Measurements from ENCODE around the gene DDX46.

DNA sequence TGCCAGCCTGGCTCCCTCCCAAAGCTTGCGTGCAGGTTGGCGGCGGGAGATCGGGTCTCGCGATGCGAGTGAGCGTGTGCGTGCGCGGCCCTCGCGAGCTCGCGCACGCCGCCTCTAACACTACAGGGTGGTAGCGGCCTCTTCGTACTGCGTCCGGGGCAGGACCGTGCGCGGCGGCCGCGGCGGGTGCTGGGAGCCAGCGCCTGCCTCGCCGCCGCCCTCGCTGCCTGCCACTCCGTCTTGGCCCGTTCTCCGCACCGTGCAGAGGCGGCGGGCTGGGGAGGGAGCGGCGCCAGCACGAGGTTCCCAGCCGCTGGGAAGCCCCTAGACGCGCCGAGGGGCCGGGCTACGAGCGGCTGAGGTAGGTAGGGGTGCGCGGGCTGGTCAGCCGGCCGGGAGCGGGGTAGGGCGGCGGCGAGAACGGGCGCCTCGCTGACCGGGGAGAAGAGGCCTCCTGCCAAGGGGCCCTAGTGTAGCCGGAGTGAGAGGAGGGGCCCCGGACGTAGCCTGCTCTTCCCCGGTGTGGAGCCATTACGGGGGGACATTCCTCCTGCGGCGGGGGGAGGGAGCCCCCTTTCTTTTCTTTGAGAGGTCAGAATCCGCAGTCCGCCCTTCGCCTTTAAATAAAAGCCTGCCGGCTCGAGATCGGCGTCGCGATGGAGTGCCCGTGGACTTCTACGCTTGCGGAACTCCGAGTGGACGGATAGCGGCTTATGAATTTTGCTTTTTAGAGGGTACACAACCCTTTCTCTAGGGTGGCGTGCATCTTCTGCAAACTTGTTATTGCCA, 87.5 kb downstream of the DDX46 start, which contains the start of gene C5orf24:
- TF ChIP-seq, protein P1, sequence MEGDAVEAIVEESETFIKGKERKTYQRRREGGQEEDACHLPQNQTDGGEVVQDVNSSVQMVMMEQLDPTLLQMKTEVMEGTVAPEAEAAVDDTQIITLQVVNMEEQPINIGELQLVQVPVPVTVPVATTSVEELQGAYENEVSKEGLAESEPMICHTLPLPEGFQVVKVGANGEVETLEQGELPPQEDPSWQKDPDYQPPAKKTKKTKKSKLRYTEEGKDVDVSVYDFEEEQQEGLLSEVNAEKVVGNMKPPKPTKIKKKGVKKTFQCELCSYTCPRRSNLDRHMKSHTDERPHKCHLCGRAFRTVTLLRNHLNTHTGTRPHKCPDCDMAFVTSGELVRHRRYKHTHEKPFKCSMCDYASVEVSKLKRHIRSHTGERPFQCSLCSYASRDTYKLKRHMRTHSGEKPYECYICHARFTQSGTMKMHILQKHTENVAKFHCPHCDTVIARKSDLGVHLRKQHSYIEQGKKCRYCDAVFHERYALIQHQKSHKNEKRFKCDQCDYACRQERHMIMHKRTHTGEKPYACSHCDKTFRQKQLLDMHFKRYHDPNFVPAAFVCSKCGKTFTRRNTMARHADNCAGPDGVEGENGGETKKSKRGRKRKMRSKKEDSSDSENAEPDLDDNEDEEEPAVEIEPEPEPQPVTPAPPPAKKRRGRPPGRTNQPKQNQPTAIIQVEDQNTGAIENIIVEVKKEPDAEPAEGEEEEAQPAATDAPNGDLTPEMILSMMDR (conservative IDR thresholded peaks at IDR 0.05; ENCODE audit: low read length), result 0 out of 2 replicates have a peak, but pooled peaks have one; percentile 8
- no peak for TF ChIP-seq EZH2phosphoT487 (IDR thresholded peaks at IDR 0.05; ENCODE audit: borderline replicate concordance, low read depth, low read length)
